Prostate gland (tissue), 2 donors: ENCODE results near the gene SULT2A1.

ENCODE experiments used
- POLR2A ChIP-seq: fragments of 450-650 bp; IDR thresholded peaks from one replicate; pipeline ENCODE4 v1.6.1; 2016; ENCODE audit warnings: antibody characterized with exemption, mild to moderate bottlenecking
- TF ChIP-seq, protein P1 (sequence below), 4 experiments: fragments of 200-600 bp in 2 of 4; fragments of 450-650 bp in 2 of 4; sonication (generic) in 2 of 4; IDR thresholded peaks; 1 replicate in 3 of 4; 2 replicates in 1 of 4; pipeline ENCODE4 v1.5.1; 2016 to 2019; ENCODE audit warnings: antibody characterized with exemption in 4 of 4, mild to moderate bottlenecking in 2 of 4, moderate library complexity in 2 of 4

DNA sequence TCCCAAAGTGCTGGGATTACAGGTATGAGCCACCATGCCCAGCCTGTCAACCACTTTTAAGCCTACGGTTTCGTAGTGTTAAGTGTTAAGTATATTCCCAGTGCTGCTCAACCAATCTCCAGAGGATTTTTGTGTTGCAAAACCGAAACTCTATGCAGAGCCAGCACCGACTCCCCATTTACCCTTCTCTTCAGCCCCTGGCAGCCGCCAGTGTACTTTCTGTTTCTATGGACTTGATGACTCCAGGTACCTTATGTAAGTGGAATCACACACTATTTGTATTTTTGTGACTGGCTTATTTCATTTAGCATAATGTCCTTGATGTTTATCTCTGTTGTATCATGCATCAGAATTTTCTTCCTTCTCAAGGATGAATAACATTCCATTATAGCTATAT, 1.1 kb downstream of the SULT2A1 start:
- no peak for TF ChIP-seq POLR2A
- TF ChIP-seq, protein P1, sequence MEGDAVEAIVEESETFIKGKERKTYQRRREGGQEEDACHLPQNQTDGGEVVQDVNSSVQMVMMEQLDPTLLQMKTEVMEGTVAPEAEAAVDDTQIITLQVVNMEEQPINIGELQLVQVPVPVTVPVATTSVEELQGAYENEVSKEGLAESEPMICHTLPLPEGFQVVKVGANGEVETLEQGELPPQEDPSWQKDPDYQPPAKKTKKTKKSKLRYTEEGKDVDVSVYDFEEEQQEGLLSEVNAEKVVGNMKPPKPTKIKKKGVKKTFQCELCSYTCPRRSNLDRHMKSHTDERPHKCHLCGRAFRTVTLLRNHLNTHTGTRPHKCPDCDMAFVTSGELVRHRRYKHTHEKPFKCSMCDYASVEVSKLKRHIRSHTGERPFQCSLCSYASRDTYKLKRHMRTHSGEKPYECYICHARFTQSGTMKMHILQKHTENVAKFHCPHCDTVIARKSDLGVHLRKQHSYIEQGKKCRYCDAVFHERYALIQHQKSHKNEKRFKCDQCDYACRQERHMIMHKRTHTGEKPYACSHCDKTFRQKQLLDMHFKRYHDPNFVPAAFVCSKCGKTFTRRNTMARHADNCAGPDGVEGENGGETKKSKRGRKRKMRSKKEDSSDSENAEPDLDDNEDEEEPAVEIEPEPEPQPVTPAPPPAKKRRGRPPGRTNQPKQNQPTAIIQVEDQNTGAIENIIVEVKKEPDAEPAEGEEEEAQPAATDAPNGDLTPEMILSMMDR (IDR thresholded peaks at IDR 0.05) = no peak
